Esophagus muscularis mucosa (tissue), 3 donors: ENCODE results near the gene ZNF619.
"Not testable (repeated sequence)": the region's sequence is repeated elsewhere in the genome, so short reads cannot be mapped to it uniquely, and the experiment has no call there.

Experiments used
- CTCF ChIP-seq, 3 experiments: fragments of 200-600 bp in 2 of 3; fragments of 450-650 bp in 1 of 3; sonication (generic) in 2 of 3; IDR thresholded peaks; one replicate each; pipeline ENCODE4 v1.5.1; 2017 to 2019; ENCODE audit warnings: antibody characterized with exemption in 3 of 3, mild to moderate bottlenecking in 2 of 3, moderate library complexity in 1 of 3
- POLR2A ChIP-seq: fragments of 450-650 bp; IDR thresholded peaks from one replicate; pipeline ENCODE4 v1.6.1; 2017; ENCODE audit warnings: antibody characterized with exemption, moderate library complexity, mild to moderate bottlenecking, low read depth

GRCh38 chr3:40462838-40463237 is 14.1 kb upstream of the ZNF619 start:
- TF ChIP-seq CTCF (IDR thresholded peaks at IDR 0.05); POLR2A: not testable (repeated sequence)
